GM12892 (cell line): ENCODE results near the gene ZNRD2.

ENCODE experiments used
- POLR2A ChIP-seq: IDR thresholded peaks from 2 replicates; pipeline ENCODE4 v1.6.1; 2011; ENCODE audit warnings: low read depth, low read length, control low read depth
- POLR2AphosphoS5 ChIP-seq: IDR thresholded peaks from 2 replicates; pipeline ENCODE4 v1.6.1; 2011; ENCODE audit warnings: low read depth, low read length, control low read depth
- TAF1 ChIP-seq: IDR thresholded peaks from 2 replicates; pipeline ENCODE4 v1.6.1; 2011; ENCODE audit warnings: low read depth, mild to moderate bottlenecking, control low read depth, low read length, borderline replicate concordance

DNA sequence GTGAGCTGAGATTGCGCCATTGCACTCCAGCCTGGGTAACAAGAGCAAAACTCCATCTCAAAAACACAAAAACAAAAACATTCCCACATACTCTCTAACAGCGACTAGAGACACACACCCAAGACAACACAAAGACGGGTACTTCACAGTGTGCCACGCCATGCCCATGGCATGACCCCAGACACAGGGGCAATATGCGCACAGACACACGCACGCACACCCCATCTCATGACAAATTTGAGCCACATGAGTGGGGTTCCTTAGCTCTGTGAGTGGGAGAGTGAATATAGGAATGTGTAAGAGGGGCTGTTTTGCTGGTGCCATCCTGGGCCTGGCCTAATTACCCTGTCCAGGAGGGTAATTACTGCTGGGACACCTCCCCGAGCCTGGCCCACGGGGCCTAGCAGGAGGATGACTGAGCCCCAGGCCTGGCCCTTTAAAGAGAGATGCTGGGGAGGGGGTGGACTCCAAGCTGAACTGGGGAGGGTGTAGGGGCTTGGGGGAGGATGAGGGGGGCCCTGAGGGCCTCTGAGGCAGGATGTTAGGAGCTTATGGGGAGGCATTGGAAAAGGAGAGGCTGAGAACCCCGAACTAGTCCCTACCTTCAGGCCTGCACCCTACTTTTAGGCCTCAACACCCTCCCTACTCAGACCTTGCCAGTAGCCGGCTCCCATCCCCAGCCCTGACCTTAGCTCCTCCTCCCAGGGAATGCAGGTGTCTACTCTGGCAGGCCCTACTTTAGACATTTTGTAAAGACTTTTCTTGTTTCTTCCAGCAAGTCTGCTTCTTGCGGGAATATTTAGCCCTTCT lies 13.6 kb upstream of the ZNRD2 start:
- TF ChIP-seq TAF1, result no peak
- TF ChIP-seq POLR2AphosphoS5, result no peak
- no peak for TF ChIP-seq POLR2A
